Measurements from ENCODE around the gene H1-8. TPM values are rescaled to one million over a fixed set of nuclear protein-coding genes. Genes with fewer than 3 reads are reported as not detected.

Gene H1-8
- total and polyA plus RNA-seq, 12 donors, result not detected

DNA sequence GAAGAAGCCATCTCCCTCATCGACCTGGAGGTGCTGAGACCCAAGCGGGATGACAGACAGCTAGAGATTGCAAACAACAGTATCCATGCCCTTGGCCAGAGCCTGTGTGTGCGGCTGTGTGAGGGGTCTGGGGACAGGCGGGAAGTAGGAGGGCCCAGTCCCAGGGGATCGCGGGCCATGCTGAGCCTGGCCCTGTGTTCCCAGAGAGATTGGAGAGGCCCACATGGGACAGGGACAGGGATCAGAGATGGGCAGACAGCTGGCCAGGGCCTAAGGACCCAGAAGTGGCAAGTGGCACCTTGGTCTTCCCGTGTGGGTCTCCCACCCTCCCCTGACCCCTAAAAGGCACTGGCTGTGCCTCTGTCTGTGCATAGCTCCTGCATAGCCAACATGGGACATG lies 25.5 kb upstream of the H1-8 start:
- no peak for TF ChIP-seq POLR2A (IDR thresholded peaks at IDR 0.05)
- TF ChIP-seq, protein P1, sequence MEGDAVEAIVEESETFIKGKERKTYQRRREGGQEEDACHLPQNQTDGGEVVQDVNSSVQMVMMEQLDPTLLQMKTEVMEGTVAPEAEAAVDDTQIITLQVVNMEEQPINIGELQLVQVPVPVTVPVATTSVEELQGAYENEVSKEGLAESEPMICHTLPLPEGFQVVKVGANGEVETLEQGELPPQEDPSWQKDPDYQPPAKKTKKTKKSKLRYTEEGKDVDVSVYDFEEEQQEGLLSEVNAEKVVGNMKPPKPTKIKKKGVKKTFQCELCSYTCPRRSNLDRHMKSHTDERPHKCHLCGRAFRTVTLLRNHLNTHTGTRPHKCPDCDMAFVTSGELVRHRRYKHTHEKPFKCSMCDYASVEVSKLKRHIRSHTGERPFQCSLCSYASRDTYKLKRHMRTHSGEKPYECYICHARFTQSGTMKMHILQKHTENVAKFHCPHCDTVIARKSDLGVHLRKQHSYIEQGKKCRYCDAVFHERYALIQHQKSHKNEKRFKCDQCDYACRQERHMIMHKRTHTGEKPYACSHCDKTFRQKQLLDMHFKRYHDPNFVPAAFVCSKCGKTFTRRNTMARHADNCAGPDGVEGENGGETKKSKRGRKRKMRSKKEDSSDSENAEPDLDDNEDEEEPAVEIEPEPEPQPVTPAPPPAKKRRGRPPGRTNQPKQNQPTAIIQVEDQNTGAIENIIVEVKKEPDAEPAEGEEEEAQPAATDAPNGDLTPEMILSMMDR (IDR thresholded peaks at IDR 0.05), result no peak
- H3K36me3 ChIP-seq (replicated peaks in 1 of 2), result peaks cover 0 to 19% of the 10 kb centered on the region in 2 donors

GRCh38 chr3:129518038-129518561 lies 24.9 kb upstream of the H1-8 start:
- DNase-seq, result no peak
- no peaks in the 10 kb centered on the region for H3K4me1 ChIP-seq (replicated peaks in 1 of 2)
- H3K4me3 ChIP-seq, result no peak overlapping the region
- no peak overlapping the region for H3K27ac ChIP-seq
- intact Hi-C loops (cut with DNase I), result no loop called here
- H3K27me3 ChIP-seq, result no peaks in the 10 kb centered on the region
- no peaks in the 10 kb centered on the region for H3K9me3 ChIP-seq (replicated peaks in 1 of 3)
- H3K36me3 ChIP-seq (replicated peaks in 1 of 2), result peaks cover 0 to 15% of the 10 kb centered on the region in 2 donors
- WGBS, 4 donors, result 80 to 93% (median 89%) methylated on average over 2 to 8 of the region's 8 CpGs
- TF ChIP-seq POLR2A (IDR thresholded peaks at IDR 0.05), result no peak

More for the DNA sequence above, 25.5 kb upstream of the H1-8 start:
- Histone ChIP-seq H3K27me3 (no peaks in the 10 kb centered on the region), H3K9me3 (replicated peaks in 1 of 3) (no peaks in the 10 kb centered on the region), H3K4me1 (replicated peaks in 1 of 2) (no peaks in the 10 kb centered on the region), H3K4me3 (no peak overlapping the region), H3K27ac (no peak overlapping the region)
- WGBS, 4 donors, result 85 to 96% (median 89%) methylated on average over 6 to 7 of the region's 7 CpGs
- DNase-seq, result no peak
- intact Hi-C loops (cut with DNase I), result no loop called here

GRCh38 chr3:129518581-129518980 lies 24.4 kb upstream of the H1-8 start:
- H3K36me3 ChIP-seq (replicated peaks in 1 of 2), result peaks cover 0 to 13% of the 10 kb centered on the region in 2 donors
- 97 to 100% (median 97%) methylated on average over 2 to 8 of the region's 8 CpGs for WGBS, 4 donors

DNA sequence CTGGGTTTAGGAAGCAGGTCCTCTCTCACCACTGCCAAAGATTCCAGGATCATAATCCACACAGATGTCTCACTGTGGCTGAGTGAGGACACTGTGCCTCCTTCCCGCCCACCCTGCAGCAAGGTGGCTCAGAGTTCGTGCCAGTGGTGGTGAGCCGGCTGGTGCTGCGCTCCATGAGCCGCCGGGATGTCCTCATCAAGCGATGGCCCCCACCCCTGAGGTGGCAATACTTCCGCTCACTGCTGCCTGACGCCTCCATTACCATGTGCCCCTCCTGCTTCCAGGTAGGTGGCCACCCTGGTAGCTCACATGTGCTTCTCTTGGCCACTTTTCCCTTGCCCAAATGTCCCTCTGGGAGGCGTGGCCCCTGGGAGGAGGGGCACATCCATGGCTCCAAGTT lies 23.5 kb upstream of the H1-8 start:
- Histone ChIP-seq H3K36me3 (replicated peaks in 1 of 2) (peaks cover 0 to 5% of the 10 kb centered on the region in 2 donors), H3K9me3 (replicated peaks in 1 of 3) (no peaks in the 10 kb centered on the region), H3K27me3 (no peaks in the 10 kb centered on the region), H3K4me1 (replicated peaks in 1 of 2) (no peaks in the 10 kb centered on the region), H3K27ac (no peak overlapping the region), H3K4me3 (no peak overlapping the region)
- TF ChIP-seq, protein P1 (IDR thresholded peaks at IDR 0.05), result no peak
- TF ChIP-seq POLR2A (IDR thresholded peaks at IDR 0.05), result no peak
- DNase-seq, result no peak
- WGBS, 4 donors, result 96 to 100% (median 99%) methylated on average over 4 to 10 of the region's 10 CpGs
- intact Hi-C loops (cut with DNase I), result no loop called here

More at GRCh38 chr3:129518581-129518980, 24.4 kb upstream of the H1-8 start:
- Histone ChIP-seq H3K9me3 (replicated peaks in 1 of 3) (no peaks in the 10 kb centered on the region), H3K4me3 (no peak overlapping the region), H3K27me3 (no peaks in the 10 kb centered on the region), H3K4me1 (replicated peaks in 1 of 2) (no peaks in the 10 kb centered on the region), H3K27ac (no peak overlapping the region)
- TF ChIP-seq POLR2A (IDR thresholded peaks at IDR 0.05), result no peak
- TF ChIP-seq, protein P1 (IDR thresholded peaks at IDR 0.05), result no peak
- intact Hi-C loops (cut with DNase I), result no loop called here
- DNase-seq, result no peak
